ENCODE data around the gene MYL6. TPM values are rescaled to one million over a fixed set of nuclear protein-coding genes. Genes with fewer than 3 reads are reported as not detected.
"Not testable (repeated sequence)": the region's sequence is repeated elsewhere in the genome, so short reads cannot be mapped to it uniquely, and the experiment has no call there.

Gene MYL6
- total RNA-seq, 1 experiment from 2014 or later, result 554 TPM

GRCh38 chr12:56116267-56117081 lies 41.7 kb upstream of the MYL6 start, which contains the start of gene RPL41:
Gene RPL41 (plus strand): TSS chr12:56116633.
- Histone ChIP-seq H2AFZ (ENCODE audit: low read depth, low read length, poor library complexity, severe bottlenecking) (peak within 1 kb of the TSS; percentile 24), H3K27me3 (ENCODE audit: insufficient read depth, low read length) (no peaks in the 10 kb centered on the region), H4K20me1 (ENCODE audit: insufficient read depth) (no peaks in the 10 kb centered on the region), H3K4me2 (ENCODE audit: low read length) (peak within 1 kb of the TSS; percentile 88), H3K9me3 (ENCODE audit: control insufficient read depth in 1 of 2, insufficient read depth in 1 of 2, low read depth in 1 of 2, low read length in 2 of 2) (no peaks in the 10 kb centered on the region), H3K27ac (ENCODE audit: low read depth, low read length) (peak within 1 kb of the TSS; percentile 93), H3K4me1 (ENCODE audit: control insufficient read depth in 1 of 2, insufficient read depth in 2 of 2, low read length in 2 of 2) (peaks cover 23 to 34% of the 10 kb centered on the region in 2 experiments), H3K9me2 (ENCODE audit: insufficient read depth) (no peaks in the 10 kb centered on the region), H3K36me3 (ENCODE audit: control insufficient read depth in 1 of 2, insufficient read depth in 2 of 2, low read length in 2 of 2) (peaks cover 11 to 41% of the 10 kb centered on the region in 2 experiments), H3K4me3 (replicated peaks in 1 of 2; ENCODE audit: low read depth in 1 of 2, low read length in 2 of 2) (peak within 1 kb of the TSS; percentile 80 to 82), H3K9ac (ENCODE audit: low read length) (peak within 1 kb of the TSS; percentile 92), H3K79me2 (ENCODE audit: insufficient read depth, low read length) (peaks cover 18% of the 10 kb centered on the region)
- TF ChIP-seq CBX3 (IDR thresholded peaks at IDR 0.05; ENCODE audit: low read depth), result no peak
- peak; percentile 100 for TF ChIP-seq POLR2A (IDR thresholded peaks at IDR 0.05; ENCODE audit: borderline replicate concordance, extremely low read depth, insufficient read depth, insufficient read length)
- TF ChIP-seq POLR2AphosphoS5 (IDR thresholded peaks at IDR 0.05; ENCODE audit: low read depth, low read length), result peak; percentile 100
- TF ChIP-seq SRF (IDR thresholded peaks at IDR 0.05; ENCODE audit: low read depth), result no peak
- TF ChIP-seq TCF7L2 (IDR thresholded peaks at IDR 0.05; ENCODE audit: borderline replicate concordance, extremely low read depth, insufficient read depth, insufficient read length), result no peak
- TF ChIP-seq CEBPB (IDR thresholded peaks at IDR 0.05; ENCODE audit: low read depth), result no peak
- TF ChIP-seq ZBTB33 (IDR thresholded peaks at IDR 0.05; ENCODE audit: extremely low read depth, insufficient replicate concordance, low read length), result peak; percentile 66
- TF ChIP-seq YY1 (IDR thresholded peaks at IDR 0.05; ENCODE audit: extremely low read depth, insufficient replicate concordance, low read depth, low read length), result peak; percentile 90
- peak; percentile 29; the same call in 1 of the 2 replicates for TF ChIP-seq ZFX (IDR thresholded peaks at IDR 0.05)
- ChIA-PET RAD21 (ENCODE audit: low non-redundant PET in 1 of 2, low total read pairs in 2 of 2, uncharacterized antibody in 2 of 2, unreplicated experiment in 2 of 2) (no interaction called here), CTCF (interaction anchor here (2.2 to 3.3 kb wide), 2 partner anchors 11 to 12 kb away, joined by 5 to 24 read pairs; partner anchors contain the start of genes ESYT1 and PA2G4), POLR2A (interaction anchor here (0.7 to 4.6 kb wide), 9 partner anchors 11 to 379 kb away, joined by 3 to 75 read pairs (median 5); partner anchors contain the start of genes ESYT1, PA2G4, RAB5B and SMARCC2)
- BruUV-seq (replicated peaks), result TSS peak; percentile 92
- intact Hi-C loops (cut with micrococcal nuclease), result loop anchor here (1.0 to 10.0 kb wide), 4 partner anchors 12 to 382 kb away; partner anchors contain the start of genes PA2G4 and SUOX
- DNase-seq (ENCODE audit: low read depth, low spot score), result peak; percentile 91
- peak; percentile 31 for ATAC-seq

DNA sequence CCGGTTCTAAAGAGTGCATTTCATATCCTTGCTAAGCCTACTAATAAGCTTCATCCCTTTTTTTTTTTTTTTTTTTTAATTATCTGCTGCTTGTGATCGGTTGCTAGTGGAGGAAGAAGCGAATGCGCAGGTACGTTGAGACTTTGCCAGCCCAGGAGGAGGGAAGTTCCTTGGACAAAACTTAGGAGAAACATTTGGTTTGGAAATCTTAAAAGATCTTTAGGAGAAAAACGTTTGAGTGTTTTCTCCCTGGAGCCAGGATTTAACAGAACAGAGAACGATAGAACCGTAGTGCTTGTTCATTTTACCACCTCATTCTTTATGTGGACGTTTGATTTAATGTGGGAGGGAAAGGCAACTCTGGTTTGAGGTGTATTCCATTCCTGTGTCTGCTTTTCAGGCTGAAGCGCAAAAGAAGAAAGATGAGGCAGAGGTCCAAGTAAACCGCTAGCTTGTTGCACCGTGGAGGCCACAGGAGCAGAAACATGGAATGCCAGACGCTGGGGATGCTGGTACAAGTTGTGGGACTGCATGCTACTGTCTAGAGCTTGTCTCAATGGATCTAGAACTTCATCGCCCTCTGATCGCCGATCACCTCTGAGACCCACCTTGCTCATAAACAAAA lies 41.0 kb upstream of the MYL6 start:
- Histone ChIP-seq H3K4me2 (ENCODE audit: low read length) (peak overlapping the region; percentile 88), H3K79me2 (ENCODE audit: insufficient read depth, low read length) (peaks cover 18% of the 10 kb centered on the region), H3K4me3 (replicated peaks in 1 of 2; ENCODE audit: low read depth in 1 of 2, low read length in 2 of 2) (peak overlapping the region; percentile 80 to 82), H3K9ac (ENCODE audit: low read length) (peak overlapping the region; percentile 92), H3K36me3 (ENCODE audit: control insufficient read depth in 1 of 2, insufficient read depth in 2 of 2, low read length in 2 of 2) (peaks cover 9 to 42% of the 10 kb centered on the region in 2 experiments), H3K27ac (ENCODE audit: low read depth, low read length) (peak overlapping the region; percentile 93), H3K4me1 (ENCODE audit: control insufficient read depth in 1 of 2, insufficient read depth in 2 of 2, low read length in 2 of 2) (peaks cover 23 to 34% of the 10 kb centered on the region in 2 experiments)
- H2AFZ ChIP-seq (ENCODE audit: low read depth, low read length, poor library complexity, severe bottlenecking); H3K9me2 ChIP-seq (ENCODE audit: insufficient read depth); ATAC-seq; H3K27me3 ChIP-seq (ENCODE audit: insufficient read depth, low read length); DNase-seq (ENCODE audit: low read depth, low spot score); H4K20me1 ChIP-seq (ENCODE audit: insufficient read depth); BruUV-seq (replicated peaks); H3K9me3 ChIP-seq (ENCODE audit: control insufficient read depth in 1 of 2, insufficient read depth in 1 of 2, low read depth in 1 of 2, low read length in 2 of 2); RAD21 ChIA-PET (ENCODE audit: low non-redundant PET in 1 of 2, low total read pairs in 2 of 2, uncharacterized antibody in 2 of 2, unreplicated experiment in 2 of 2): not testable (repeated sequence)
- intact Hi-C loops (cut with micrococcal nuclease), result loop anchor here (5.0 to 10.0 kb wide), 2 partner anchors 120 to 382 kb away; partner anchors contain the start of gene SUOX
- CTCF ChIA-PET, result interaction anchor here (3.3 kb wide), 1 partner anchor 10 kb away, joined by 24 read pairs; the partner anchor contains the start of gene ESYT1
- POLR2A ChIA-PET, result interaction anchor here (0.6 to 4.6 kb wide), 13 partner anchors 11 to 1664 kb away, joined by 3 to 75 read pairs (median 7); partner anchors contain the start of genes ERBB3, ESYT1, MYL6 and PA2G4

All from HCT116 (cell line).